Gastrocnemius medialis (tissue), 4 donors: ENCODE results near the gene GPR61.

Experiments used
- POLR2A ChIP-seq, 2 donors: fragments of 450-650 bp; IDR thresholded peaks; one replicate each; pipeline ENCODE4 v1.6.1; 2017; ENCODE audit warnings: antibody characterized with exemption in 2 of 2, mild to moderate bottlenecking in 2 of 2, moderate library complexity in 2 of 2
- TF ChIP-seq, protein P1 (sequence below), 5 experiments: fragments of 450-650 bp in 3 of 5; fragments of 200-600 bp in 2 of 5; sonication (generic) in 2 of 5; IDR thresholded peaks in 4 of 5; conservative IDR thresholded peaks in 1 of 5; 1 replicate in 4 of 5; 2 replicates in 1 of 5; pipeline ENCODE4 v1.5.1; 2016 to 2019; ENCODE audit warnings: antibody characterized with exemption in 5 of 5, mild to moderate bottlenecking in 3 of 5, moderate library complexity in 3 of 5

DNA sequence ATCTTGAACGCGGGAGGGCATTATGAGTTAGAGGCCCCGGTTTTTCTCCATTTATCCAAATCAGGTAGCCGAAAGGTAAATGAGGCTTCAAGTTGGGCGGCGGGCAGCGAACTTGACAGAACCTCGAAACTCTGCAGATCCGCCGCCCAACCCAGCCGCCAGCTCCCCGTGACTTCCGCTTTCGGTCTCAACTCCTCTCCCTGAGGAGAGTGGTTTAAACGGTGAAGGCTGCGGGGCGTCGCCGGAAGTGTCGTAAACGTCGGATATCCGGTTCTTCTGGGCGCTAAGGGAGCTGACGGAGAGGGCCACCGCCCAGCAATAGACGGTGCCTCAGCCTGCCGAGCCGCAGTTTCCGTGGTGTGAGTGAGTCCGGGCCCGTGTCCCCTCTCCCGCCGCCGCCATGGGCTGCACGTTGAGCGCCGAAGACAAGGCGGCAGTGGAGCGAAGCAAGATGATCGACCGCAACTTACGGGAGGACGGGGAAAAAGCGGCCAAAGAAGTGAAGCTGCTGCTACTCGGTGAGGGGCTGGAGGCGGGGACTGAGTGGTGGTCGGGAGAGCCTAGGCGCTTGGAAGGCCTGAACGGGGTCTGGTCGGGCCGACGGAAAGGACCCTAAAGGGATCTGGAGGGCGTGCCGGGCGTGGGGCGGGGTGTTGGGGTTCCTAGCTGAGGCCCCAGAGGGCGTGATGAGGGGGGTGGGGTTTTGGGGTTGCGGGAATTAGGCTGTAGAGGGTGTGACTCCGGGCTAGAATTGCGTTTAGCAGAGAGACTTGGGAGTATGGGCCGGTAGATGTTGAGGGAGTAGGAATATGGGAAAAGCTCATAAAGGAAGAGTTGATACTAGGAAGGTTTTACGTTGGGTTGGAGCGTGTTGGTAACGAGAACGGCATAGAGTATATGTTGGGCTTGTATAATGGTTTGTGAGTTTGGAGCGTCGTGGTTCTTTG lies 8.9 kb downstream of the GPR61 start, which contains the start of gene GNAI3:
- TF ChIP-seq, protein P1, sequence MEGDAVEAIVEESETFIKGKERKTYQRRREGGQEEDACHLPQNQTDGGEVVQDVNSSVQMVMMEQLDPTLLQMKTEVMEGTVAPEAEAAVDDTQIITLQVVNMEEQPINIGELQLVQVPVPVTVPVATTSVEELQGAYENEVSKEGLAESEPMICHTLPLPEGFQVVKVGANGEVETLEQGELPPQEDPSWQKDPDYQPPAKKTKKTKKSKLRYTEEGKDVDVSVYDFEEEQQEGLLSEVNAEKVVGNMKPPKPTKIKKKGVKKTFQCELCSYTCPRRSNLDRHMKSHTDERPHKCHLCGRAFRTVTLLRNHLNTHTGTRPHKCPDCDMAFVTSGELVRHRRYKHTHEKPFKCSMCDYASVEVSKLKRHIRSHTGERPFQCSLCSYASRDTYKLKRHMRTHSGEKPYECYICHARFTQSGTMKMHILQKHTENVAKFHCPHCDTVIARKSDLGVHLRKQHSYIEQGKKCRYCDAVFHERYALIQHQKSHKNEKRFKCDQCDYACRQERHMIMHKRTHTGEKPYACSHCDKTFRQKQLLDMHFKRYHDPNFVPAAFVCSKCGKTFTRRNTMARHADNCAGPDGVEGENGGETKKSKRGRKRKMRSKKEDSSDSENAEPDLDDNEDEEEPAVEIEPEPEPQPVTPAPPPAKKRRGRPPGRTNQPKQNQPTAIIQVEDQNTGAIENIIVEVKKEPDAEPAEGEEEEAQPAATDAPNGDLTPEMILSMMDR (IDR thresholded peaks at IDR 0.05 in 4 of 5, conservative IDR thresholded peaks at IDR 0.05 in 1 of 5): peak in 1 of 5 experiments; percentile 27
- TF ChIP-seq POLR2A (IDR thresholded peaks at IDR 0.05): peak; percentile 97
